Upper lobe of right lung (tissue), 1 donor: ENCODE data around the gene MARK4. TPM values are rescaled to one million over a fixed set of nuclear protein-coding genes. Genes with fewer than 3 reads are reported as not detected.

Experiments
- ATAC-seq: fragments of 200-7000 bp; cut with Tn5 transposase; one replicate; pipeline ENCODE4 v1.9.1; 2020; ENCODE audit warnings: mild to moderate bottlenecking, moderate library complexity
- DNase-seq: peaks from one replicate; pipeline ENCODE4 v3.0.0-alpha.2; 2020
- H3K27ac ChIP-seq: fragments of 200-600 bp; one replicate; pipeline ENCODE4 v1.8.0; 2022
- H3K27me3 ChIP-seq: fragments of 200-600 bp; one replicate; pipeline ENCODE4 v1.8.0; 2022; ENCODE audit warnings: mild to moderate bottlenecking
- H3K36me3 ChIP-seq: fragments of 200-600 bp; one replicate; pipeline ENCODE4 v1.8.0; 2022
- H3K4me1 ChIP-seq: fragments of 200-600 bp; one replicate; pipeline ENCODE4 v1.8.0; 2022
- H3K4me3 ChIP-seq: fragments of 200-600 bp; one replicate; pipeline ENCODE4 v1.8.0; 2022; ENCODE audit warnings: mild to moderate bottlenecking
- H3K9me3 ChIP-seq: fragments of 200-600 bp; one replicate; pipeline ENCODE4 v1.8.0; 2022
- CTCF ChIP-seq: fragments of 200-600 bp; IDR thresholded peaks from one replicate; pipeline ENCODE4 v1.8.0; 2022; ENCODE audit warnings: antibody characterized with exemption
- intact Hi-C: fragments of 100-400 bp; cut with DNase I; formaldehyde crosslinking; loops from one replicate; pipeline ENCODE4 v1.11.0; 2022
- total RNA-seq: library from RNA; stranded (reverse); fragmentation: NEBNext Ultra II Directional; extraction: Animal tissue kit (Norgen Biotek cat#: 25700); gene quantifications from one replicate; pipeline ENCODE4 v1.2.1, GENCODE V29; 2021
- donor health status: DM: no; HTN: yes; CAD: no; lungs with severe emphysema.

Gene MARK4
- total RNA-seq, 1 donor from 2014 or later, result 30.0 TPM

GRCh38 chr19:45290381-45290931, 39.4 kb downstream of the MARK4 start:
- DNase-seq, result no peak
- H3K9me3 ChIP-seq, result no peaks in the 10 kb centered on the region
- ATAC-seq, result peak; percentile 26
- H3K27ac ChIP-seq, result no peak overlapping the region
- H3K4me1 ChIP-seq, result no peaks in the 10 kb centered on the region
- H3K27me3 ChIP-seq, result no peaks in the 10 kb centered on the region
- peaks cover 40% of the 10 kb centered on the region for H3K36me3 ChIP-seq
- no peak for TF ChIP-seq CTCF
- intact Hi-C loops, result no loop called here
- no peak overlapping the region for H3K4me3 ChIP-seq

GRCh38 chr19:45291834-45292233, 40.8 kb downstream of the MARK4 start:
- TF ChIP-seq CTCF, result no peak
- H3K4me3 ChIP-seq, result no peak overlapping the region
- intact Hi-C loops, result no loop called here
- H3K9me3 ChIP-seq, result no peaks in the 10 kb centered on the region
- no peaks in the 10 kb centered on the region for H3K4me1 ChIP-seq
- no peak for DNase-seq
- ATAC-seq, result no peak
- H3K36me3 ChIP-seq, result peaks cover 50% of the 10 kb centered on the region
- H3K27ac ChIP-seq, result no peak overlapping the region
- no peaks in the 10 kb centered on the region for H3K27me3 ChIP-seq

DNA sequence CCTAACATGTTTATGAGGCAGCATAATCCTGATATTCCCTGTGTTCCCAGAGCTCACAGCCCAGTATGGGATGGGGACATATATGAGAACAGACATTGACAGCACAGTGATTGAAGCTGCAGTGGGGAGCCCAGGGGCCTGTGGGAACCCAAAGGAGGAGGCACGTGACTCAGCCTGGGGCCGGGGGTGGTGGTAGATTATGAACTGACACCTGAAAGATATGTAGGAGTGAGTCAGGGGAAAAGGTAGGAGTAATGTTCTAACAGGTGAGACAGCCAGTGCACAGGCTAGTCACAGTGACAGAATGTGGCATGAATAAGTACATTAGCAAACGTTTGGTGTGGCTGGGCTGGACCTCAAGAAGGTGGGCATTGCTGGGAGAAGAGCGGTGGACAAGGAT, 42.6 kb downstream of the MARK4 start:
- Histone ChIP-seq H3K27me3 (no peaks in the 10 kb centered on the region), H3K36me3 (peaks cover 41% of the 10 kb centered on the region), H3K27ac (no peak overlapping the region), H3K4me1 (no peaks in the 10 kb centered on the region), H3K9me3 (no peaks in the 10 kb centered on the region), H3K4me3 (no peak overlapping the region)
- intact Hi-C loops, result no loop called here
- no peak for TF ChIP-seq CTCF
- ATAC-seq (no peak), DNase-seq (no peak)

- H3K27me3 ChIP-seq, result no peaks in the 10 kb centered on the region
- intact Hi-C loops, result no loop called here
- ATAC-seq (no peak), DNase-seq (no peak)
- no peaks in the 10 kb centered on the region for H3K9me3 ChIP-seq
- TF ChIP-seq CTCF, result no peak
- peaks cover 36% of the 10 kb centered on the region for H3K36me3 ChIP-seq
- no peak overlapping the region for H3K4me3 ChIP-seq
- no peaks in the 10 kb centered on the region for H3K4me1 ChIP-seq
- H3K27ac ChIP-seq, result no peak overlapping the region
Observed at GRCh38 chr19:45294291-45295029, 43.4 kb downstream of the MARK4 start.

GRCh38 chr19:45295873-45296272, 44.8 kb downstream of the MARK4 start:
- no peak for DNase-seq
- TF ChIP-seq CTCF, result no peak
- Histone ChIP-seq H3K9me3 (no peaks in the 10 kb centered on the region), H3K4me1 (no peaks in the 10 kb centered on the region), H3K36me3 (peaks cover 26% of the 10 kb centered on the region), H3K27ac (no peak overlapping the region), H3K27me3 (no peaks in the 10 kb centered on the region), H3K4me3 (no peak overlapping the region)
- no peak for ATAC-seq
- intact Hi-C loops, result no loop called here
